ENCODE measurements around the gene ZNF24.

ZNF24 gene

GRCh38 chr18:35361570-35362321, 17.5 kb upstream of the ZNF24 start:
- ChIA-PET CTCF (no interaction called here), POLR2A (ENCODE audit: low non-redundant PET) (no interaction called here)
- no peak for TF ChIP-seq CTCF (conservative IDR thresholded peaks at IDR 0.05; ENCODE audit: low read depth)
- no peak overlapping the region for H3K27ac ChIP-seq
- no peak for DNase-seq (ENCODE audit: low spot score)

- peak; percentile 67 for TF ChIP-seq CTCF (conservative IDR thresholded peaks at IDR 0.05; ENCODE audit: low read depth)
- POLR2A ChIA-PET (ENCODE audit: low non-redundant PET), result no interaction called here
- no peak overlapping the region for H3K27ac ChIP-seq
- CTCF ChIA-PET, result interaction anchor here (0.5 to 0.7 kb wide), 2 partner anchors 219 to 1380 kb away, joined by 3 read pairs; no protein-coding TSS in a partner anchor
- DNase-seq (ENCODE audit: low spot score), result no peak
These were observed 11.0 kb upstream of the ZNF24 start for GRCh38 chr18:35355140-35355618.

GRCh38 chr18:35352778-35353177, 8.6 kb upstream of the ZNF24 start:
- no peak for DNase-seq (ENCODE audit: low spot score)
- no peak for TF ChIP-seq CTCF (conservative IDR thresholded peaks at IDR 0.05; ENCODE audit: low read depth)
- CTCF ChIA-PET, result no interaction called here
- H3K27ac ChIP-seq, result no peak overlapping the region
- POLR2A ChIA-PET (ENCODE audit: low non-redundant PET), result no interaction called here

- no peak for DNase-seq (ENCODE audit: low spot score)
- H3K27ac ChIP-seq, result no peak overlapping the region
- POLR2A ChIA-PET (ENCODE audit: low non-redundant PET), result no interaction called here
- CTCF ChIA-PET, result no interaction called here
- TF ChIP-seq CTCF (conservative IDR thresholded peaks at IDR 0.05; ENCODE audit: low read depth), result no peak
These were observed 8.1 kb upstream of the ZNF24 start for GRCh38 chr18:35352283-35352682.

- no peak for TF ChIP-seq CTCF (conservative IDR thresholded peaks at IDR 0.05; ENCODE audit: low read depth)
- CTCF ChIA-PET, result no interaction called here
These were observed 3.8 kb upstream of the ZNF24 start for GRCh38 chr18:35348001-35348400.

GRCh38 chr18:35345950-35346349, 1.7 kb upstream of the ZNF24 start:
- H3K27ac ChIP-seq, result no peak overlapping the region
- ChIA-PET POLR2A (ENCODE audit: low non-redundant PET) (no interaction called here), CTCF (no interaction called here)
- no peak for TF ChIP-seq CTCF (conservative IDR thresholded peaks at IDR 0.05; ENCODE audit: low read depth)
- DNase-seq (ENCODE audit: low spot score), result no peak

More at GRCh38 chr18:35348001-35348400, 3.8 kb upstream of the ZNF24 start:
- POLR2A ChIA-PET (ENCODE audit: low non-redundant PET), result no interaction called here
- no peak for DNase-seq (ENCODE audit: low spot score)
- no peak overlapping the region for H3K27ac ChIP-seq

Data from RWPE1 (cell line).